Measurements from ENCODE around the gene SLC9B2. TPM values are rescaled to one million over a fixed set of nuclear protein-coding genes. Genes with fewer than 3 reads are reported as not detected.

SLC9B2 gene
- polyA plus RNA-seq, 1 donor, result 5.8 TPM

DNA sequence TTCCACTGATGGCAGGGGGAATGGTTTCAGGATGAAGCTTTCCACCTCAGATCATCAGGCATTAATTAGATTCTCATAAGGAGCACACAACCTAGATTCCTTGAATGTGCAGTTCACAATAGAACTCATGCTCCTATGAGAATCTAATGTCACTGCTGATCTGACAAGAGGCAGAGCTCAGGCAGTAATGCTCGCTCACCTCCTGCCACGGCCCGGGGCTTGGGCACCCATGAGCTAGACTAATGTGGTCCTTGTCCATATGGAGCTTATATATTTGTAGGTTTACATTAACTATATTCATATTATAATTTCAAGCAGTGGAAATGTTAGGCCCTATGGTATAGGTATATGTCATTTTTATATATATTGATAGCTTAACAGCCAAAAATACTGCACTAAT is 24.4 kb downstream of the SLC9B2 start:
- no peaks in the 10 kb centered on the region for H3K9me3 ChIP-seq (ENCODE audit: control insufficient read depth, low read depth, low read length)
- H3K27me3 ChIP-seq (ENCODE audit: control insufficient read depth, insufficient read depth, low read length), result no peaks in the 10 kb centered on the region
- no peak for DNase-seq
- no peak overlapping the region for H3K4me3 ChIP-seq (ENCODE audit: low read length)
- no peaks in the 10 kb centered on the region for H3K4me1 ChIP-seq (ENCODE audit: control insufficient read depth, insufficient read depth, low read length)
- no peak overlapping the region for H3K27ac ChIP-seq (ENCODE audit: low read length)
- no CpG with 5 or more reads among the region's 3 CpGs for WGBS (ENCODE audit: insufficient coverage, low lambda C conversion rate)
- H3K36me3 ChIP-seq (ENCODE audit: control insufficient read depth, insufficient read depth, low read length), result no peaks in the 10 kb centered on the region

DNA sequence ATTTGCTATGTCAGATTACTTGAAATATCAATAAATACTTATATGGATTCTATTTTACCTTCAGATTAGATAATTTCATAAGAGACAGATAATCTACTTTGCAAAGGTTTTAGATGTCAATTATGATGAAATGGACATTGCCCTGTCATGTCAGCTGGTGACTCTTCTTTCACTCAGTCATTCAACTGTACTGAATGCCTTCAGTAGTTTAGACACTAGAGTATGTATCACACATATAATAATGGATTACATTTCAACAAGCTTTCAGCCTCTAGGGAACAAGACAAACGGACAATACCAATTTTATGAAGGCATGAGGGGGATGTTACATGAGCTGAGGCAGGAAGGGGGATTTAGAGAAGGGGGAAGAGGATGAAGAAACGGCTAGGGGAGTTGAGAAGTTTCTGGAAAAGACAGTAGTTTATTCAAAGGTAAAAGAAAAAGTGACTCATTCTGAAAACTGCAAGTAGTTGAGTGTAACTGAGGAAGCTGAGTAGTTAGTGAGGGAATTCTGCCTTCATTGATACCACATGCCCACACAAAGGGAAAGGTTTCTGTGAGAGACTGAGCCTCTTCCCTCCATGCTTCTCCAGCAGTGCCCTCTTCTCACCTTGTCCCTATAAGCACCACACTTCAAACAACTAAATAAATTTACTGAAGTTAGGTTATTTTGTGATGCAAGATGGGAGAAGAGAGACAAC is 25.7 kb downstream of the SLC9B2 start:
- no peak overlapping the region for H3K27ac ChIP-seq (ENCODE audit: low read length)
- H3K36me3 ChIP-seq (ENCODE audit: control insufficient read depth, insufficient read depth, low read length), result no peaks in the 10 kb centered on the region
- 80% methylated on average over 1 of the region's 2 CpGs for WGBS (ENCODE audit: insufficient coverage, low lambda C conversion rate)
- H3K9me3 ChIP-seq (ENCODE audit: control insufficient read depth, low read depth, low read length), result no peaks in the 10 kb centered on the region
- H3K4me1 ChIP-seq (ENCODE audit: control insufficient read depth, insufficient read depth, low read length), result no peaks in the 10 kb centered on the region
- no peaks in the 10 kb centered on the region for H3K27me3 ChIP-seq (ENCODE audit: control insufficient read depth, insufficient read depth, low read length)
- no peak for DNase-seq
- no peak overlapping the region for H3K4me3 ChIP-seq (ENCODE audit: low read length)

DNA sequence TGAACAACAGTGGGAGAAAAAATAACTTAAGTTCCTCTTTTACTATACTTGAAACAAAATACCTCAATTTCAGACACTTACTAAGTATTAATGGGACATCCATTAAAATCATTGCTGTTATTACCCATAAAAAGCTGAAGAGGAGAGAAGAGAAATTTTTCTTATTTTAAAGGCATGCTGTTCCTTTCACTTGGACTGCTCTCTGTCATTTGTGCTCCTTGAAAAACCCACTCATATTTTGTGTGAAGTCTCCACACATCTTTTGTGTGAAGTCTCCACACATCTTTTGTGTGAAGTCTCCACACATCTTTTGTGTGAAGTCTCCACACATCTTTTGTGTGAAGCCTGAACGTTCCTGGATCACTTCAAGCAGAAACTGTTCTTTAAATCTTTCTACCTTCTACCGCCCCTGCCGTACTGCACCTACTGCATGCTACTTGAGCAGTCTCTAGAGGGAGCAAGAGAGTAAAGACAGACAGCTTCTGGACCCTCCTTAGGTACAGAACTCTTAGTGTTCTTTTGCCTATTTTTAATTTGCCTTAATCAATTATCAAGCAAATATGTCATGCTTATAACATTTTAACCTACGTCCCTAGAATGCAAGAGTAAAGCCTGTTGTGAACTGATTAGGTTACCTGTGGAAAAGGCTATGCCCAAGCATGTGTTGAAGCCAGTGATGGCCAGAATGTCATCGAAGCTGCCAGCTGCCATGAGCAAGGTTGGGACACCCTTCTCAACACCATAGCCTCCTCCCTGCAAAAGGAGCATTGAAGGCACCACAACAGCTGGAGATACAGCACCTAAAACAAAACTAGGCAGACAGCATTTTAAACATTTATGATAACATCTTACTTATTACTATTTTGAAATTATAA is 29.9 kb downstream of the SLC9B2 start:
- no peaks in the 10 kb centered on the region for H3K9me3 ChIP-seq (ENCODE audit: control insufficient read depth, low read depth, low read length)
- no peaks in the 10 kb centered on the region for H3K36me3 ChIP-seq (ENCODE audit: control insufficient read depth, insufficient read depth, low read length)
- DNase-seq, result peak; percentile 19 to 37
- WGBS (ENCODE audit: insufficient coverage, low lambda C conversion rate), result 41% methylated on average over 3 of the region's 5 CpGs
- no peaks in the 10 kb centered on the region for H3K4me1 ChIP-seq (ENCODE audit: control insufficient read depth, insufficient read depth, low read length)
- H3K27ac ChIP-seq (ENCODE audit: low read length), result no peak overlapping the region
- H3K27me3 ChIP-seq (ENCODE audit: control insufficient read depth, insufficient read depth, low read length), result no peaks in the 10 kb centered on the region
- no peak overlapping the region for H3K4me3 ChIP-seq (ENCODE audit: low read length)

DNA sequence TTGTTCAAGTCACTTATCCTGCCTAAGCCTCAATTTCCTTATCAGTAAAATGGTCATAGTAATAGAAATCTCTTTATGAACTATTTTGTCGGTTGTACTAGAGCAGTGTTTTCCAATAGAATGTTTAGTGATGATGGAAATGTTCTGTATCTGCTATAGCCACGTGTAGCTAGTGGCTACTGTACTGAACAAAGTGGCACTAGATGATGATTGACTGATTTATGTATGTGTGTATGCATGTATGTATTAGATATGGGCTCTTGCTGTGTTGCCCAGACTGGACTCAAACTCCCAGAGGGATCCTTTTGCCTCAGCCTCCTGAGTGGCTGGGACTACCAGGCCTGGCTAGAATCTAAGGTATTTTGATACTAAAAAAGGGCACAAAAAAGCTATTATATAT is 32.4 kb downstream of the SLC9B2 start:
- no peaks in the 10 kb centered on the region for H3K36me3 ChIP-seq (ENCODE audit: control insufficient read depth, insufficient read depth, low read length)
- no peaks in the 10 kb centered on the region for H3K27me3 ChIP-seq (ENCODE audit: control insufficient read depth, insufficient read depth, low read length)
- H3K27ac ChIP-seq (ENCODE audit: low read length), result no peak overlapping the region
- no peak for DNase-seq
- WGBS (ENCODE audit: insufficient coverage, low lambda C conversion rate), result no CpG with 5 or more reads among the region's 2 CpGs
- H3K4me1 ChIP-seq (ENCODE audit: control insufficient read depth, insufficient read depth, low read length), result no peaks in the 10 kb centered on the region
- no peaks in the 10 kb centered on the region for H3K9me3 ChIP-seq (ENCODE audit: control insufficient read depth, low read depth, low read length)
- no peak overlapping the region for H3K4me3 ChIP-seq (ENCODE audit: low read length)

DNA sequence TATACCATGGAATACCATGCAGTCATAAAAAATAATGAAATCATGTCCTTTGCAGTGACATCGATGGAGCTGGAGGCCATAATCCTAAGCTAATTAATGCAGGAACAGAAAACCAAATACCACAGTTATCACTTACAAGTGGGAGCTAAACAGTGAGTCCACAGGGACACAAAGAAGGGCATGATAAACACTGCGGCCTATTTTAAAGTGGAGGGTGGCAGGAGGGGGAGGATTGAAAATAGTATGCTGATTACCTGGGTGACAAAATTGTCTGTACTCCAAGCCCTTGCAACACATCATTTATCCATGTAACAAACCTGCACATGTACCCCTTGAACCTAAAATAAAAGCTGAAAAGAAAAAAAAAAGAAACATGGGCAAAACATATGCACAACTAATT is 40.4 kb downstream of the SLC9B2 start:
- H3K9me3 ChIP-seq (ENCODE audit: control insufficient read depth, low read depth, low read length), result no peaks in the 10 kb centered on the region
- no peaks in the 10 kb centered on the region for H3K4me1 ChIP-seq (ENCODE audit: control insufficient read depth, insufficient read depth, low read length)
- no peak for DNase-seq
- no peaks in the 10 kb centered on the region for H3K36me3 ChIP-seq (ENCODE audit: control insufficient read depth, insufficient read depth, low read length)
- no peak overlapping the region for H3K4me3 ChIP-seq (ENCODE audit: low read length)
- no peak overlapping the region for H3K27ac ChIP-seq (ENCODE audit: low read length)
- no CpG with 5 or more reads among the region's 2 CpGs for WGBS (ENCODE audit: insufficient coverage, low lambda C conversion rate)
- H3K27me3 ChIP-seq (ENCODE audit: control insufficient read depth, insufficient read depth, low read length), result no peaks in the 10 kb centered on the region

DNA sequence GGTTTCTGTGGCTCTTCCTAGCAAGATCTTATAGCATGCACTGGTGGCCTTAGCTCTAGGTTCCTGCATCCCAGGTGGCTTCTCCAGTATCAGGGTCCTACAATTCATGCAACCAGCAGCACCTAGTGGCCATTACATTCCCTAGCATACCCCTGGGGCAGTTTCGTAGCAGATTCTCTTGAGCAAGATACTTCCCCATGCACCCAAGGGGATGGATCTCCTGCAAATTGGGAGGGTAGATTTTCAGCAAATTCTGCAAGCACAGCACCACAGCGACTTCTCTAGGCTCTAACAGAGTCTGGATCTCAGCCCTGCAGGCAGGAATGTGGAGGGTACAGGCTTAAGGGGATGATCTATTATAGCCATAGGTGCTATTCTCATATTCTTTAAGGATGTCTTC is 44.0 kb downstream of the SLC9B2 start:
- Histone ChIP-seq H3K27me3 (ENCODE audit: control insufficient read depth, insufficient read depth, low read length) (no peaks in the 10 kb centered on the region), H3K9me3 (ENCODE audit: control insufficient read depth, low read depth, low read length) (no peaks in the 10 kb centered on the region), H3K4me3 (ENCODE audit: low read length) (no peak overlapping the region), H3K36me3 (ENCODE audit: control insufficient read depth, insufficient read depth, low read length) (no peaks in the 10 kb centered on the region), H3K4me1 (ENCODE audit: control insufficient read depth, insufficient read depth, low read length) (no peaks in the 10 kb centered on the region), H3K27ac (ENCODE audit: low read length) (no peak overlapping the region)
- peak; percentile 29 to 52 for DNase-seq
- WGBS (ENCODE audit: insufficient coverage, low lambda C conversion rate), result no CpG with 5 or more reads among the region's 2 CpGs

DNA sequence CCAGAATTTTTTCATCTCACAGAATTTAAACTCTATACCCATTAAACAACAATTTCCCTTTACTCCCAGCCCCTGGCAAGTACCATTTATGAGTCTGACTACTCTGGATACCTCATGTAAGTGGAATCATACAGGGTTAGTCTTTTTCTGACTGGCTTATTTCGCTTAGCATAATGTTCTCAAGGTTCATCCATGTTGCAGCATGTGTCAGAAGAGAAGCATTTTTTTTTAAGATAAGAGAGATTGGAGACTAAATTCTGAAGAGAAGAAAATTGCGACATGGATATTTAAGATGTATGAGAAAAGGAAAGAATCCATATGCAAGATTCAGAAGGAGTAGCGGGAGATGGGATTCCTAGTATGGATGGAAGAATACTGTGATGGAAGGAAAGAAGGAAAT is 45.8 kb downstream of the SLC9B2 start:
- Histone ChIP-seq H3K4me1 (ENCODE audit: control insufficient read depth, insufficient read depth, low read length) (no peaks in the 10 kb centered on the region), H3K9me3 (ENCODE audit: control insufficient read depth, low read depth, low read length) (no peaks in the 10 kb centered on the region), H3K36me3 (ENCODE audit: control insufficient read depth, insufficient read depth, low read length) (no peaks in the 10 kb centered on the region), H3K27ac (ENCODE audit: low read length) (no peak overlapping the region), H3K4me3 (ENCODE audit: low read length) (no peak overlapping the region), H3K27me3 (ENCODE audit: control insufficient read depth, insufficient read depth, low read length) (no peaks in the 10 kb centered on the region)
- WGBS (ENCODE audit: insufficient coverage, low lambda C conversion rate), result 92% methylated on average over 2 of the region's 3 CpGs
- no peak for DNase-seq

DNA sequence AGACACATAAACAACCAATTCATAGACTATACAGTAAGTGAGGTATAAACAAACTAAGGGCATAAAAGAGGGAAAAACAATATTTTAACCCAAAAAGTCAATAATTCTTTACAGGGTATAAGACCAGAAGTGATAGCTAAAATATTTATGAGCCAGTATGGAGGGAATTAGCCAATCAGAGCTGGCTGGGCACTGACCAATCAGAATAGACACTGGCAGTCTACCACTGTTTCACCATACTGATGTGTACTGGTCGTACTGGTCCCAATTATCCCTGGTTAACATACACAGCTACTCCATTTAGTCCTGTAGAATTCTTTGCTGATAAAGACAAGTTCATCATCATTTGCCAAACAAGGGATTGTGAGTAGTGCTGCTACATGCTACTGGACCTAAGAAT is 47.3 kb downstream of the SLC9B2 start:
- H3K4me3 ChIP-seq (ENCODE audit: low read length), result no peak overlapping the region
- no peaks in the 10 kb centered on the region for H3K4me1 ChIP-seq (ENCODE audit: control insufficient read depth, insufficient read depth, low read length)
- no peak overlapping the region for H3K27ac ChIP-seq (ENCODE audit: low read length)
- DNase-seq, result no peak
- no CpG with 5 or more reads among the region's 1 CpG for WGBS (ENCODE audit: insufficient coverage, low lambda C conversion rate)
- H3K9me3 ChIP-seq (ENCODE audit: control insufficient read depth, low read depth, low read length), result no peaks in the 10 kb centered on the region
- no peaks in the 10 kb centered on the region for H3K27me3 ChIP-seq (ENCODE audit: control insufficient read depth, insufficient read depth, low read length)
- H3K36me3 ChIP-seq (ENCODE audit: control insufficient read depth, insufficient read depth, low read length), result no peaks in the 10 kb centered on the region

DNA sequence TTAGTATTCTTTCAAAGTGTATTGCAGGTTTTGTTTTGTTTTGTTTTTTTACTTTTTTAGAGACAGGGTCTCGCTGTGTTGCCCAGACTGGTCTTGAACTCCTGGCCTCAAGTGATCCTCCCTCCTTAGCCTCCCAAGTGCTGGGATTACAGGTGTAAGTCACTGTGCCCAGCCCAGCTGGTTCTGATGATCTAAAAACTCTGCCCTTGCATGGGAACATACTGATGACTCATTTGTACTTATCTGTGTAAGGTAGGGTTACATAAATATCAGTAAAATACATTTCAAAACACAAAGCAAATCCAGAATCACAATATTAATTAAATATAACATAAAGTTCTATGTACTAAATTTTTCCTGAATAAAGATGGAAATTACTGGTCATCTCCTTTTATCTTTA is 49.7 kb downstream of the SLC9B2 start:
- H3K27ac ChIP-seq (ENCODE audit: low read length), result no peak overlapping the region
- H3K4me3 ChIP-seq (ENCODE audit: low read length), result no peak overlapping the region
- no peaks in the 10 kb centered on the region for H3K27me3 ChIP-seq (ENCODE audit: control insufficient read depth, insufficient read depth, low read length)
- no peaks in the 10 kb centered on the region for H3K9me3 ChIP-seq (ENCODE audit: control insufficient read depth, low read depth, low read length)
- no peak for DNase-seq
- WGBS (ENCODE audit: insufficient coverage, low lambda C conversion rate), result no CpG with 5 or more reads among the region's 1 CpG
- H3K36me3 ChIP-seq (ENCODE audit: control insufficient read depth, insufficient read depth, low read length), result no peaks in the 10 kb centered on the region
- H3K4me1 ChIP-seq (ENCODE audit: control insufficient read depth, insufficient read depth, low read length), result no peaks in the 10 kb centered on the region

DNA sequence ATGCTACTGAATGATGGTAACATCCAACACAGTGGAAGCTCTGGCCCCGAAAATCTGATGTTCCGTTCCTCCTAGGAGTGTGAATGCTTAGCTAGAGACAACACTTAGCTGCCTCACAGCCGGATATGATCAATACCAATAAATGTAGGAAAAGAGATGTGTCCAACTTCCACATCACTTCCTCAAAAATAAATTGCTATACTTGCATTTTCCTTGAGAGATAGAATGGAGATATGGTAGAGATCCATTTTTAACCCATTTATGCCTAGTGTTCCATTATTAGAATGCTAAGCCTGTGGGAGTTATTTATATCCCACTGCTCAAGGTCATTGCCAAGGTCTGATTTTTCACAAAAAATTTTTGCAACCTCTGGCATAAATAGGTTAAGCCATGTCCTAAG is 51.6 kb downstream of the SLC9B2 start:
- Histone ChIP-seq H3K27ac (ENCODE audit: low read length) (no peak overlapping the region), H3K4me3 (ENCODE audit: low read length) (no peak overlapping the region), H3K9me3 (ENCODE audit: control insufficient read depth, low read depth, low read length) (no peaks in the 10 kb centered on the region), H3K27me3 (ENCODE audit: control insufficient read depth, insufficient read depth, low read length) (no peaks in the 10 kb centered on the region), H3K36me3 (ENCODE audit: control insufficient read depth, insufficient read depth, low read length) (no peaks in the 10 kb centered on the region), H3K4me1 (ENCODE audit: control insufficient read depth, insufficient read depth, low read length) (no peaks in the 10 kb centered on the region)
- no CpG with 5 or more reads among the region's 3 CpGs for WGBS (ENCODE audit: insufficient coverage, low lambda C conversion rate)
- DNase-seq, result no peak
